Measurements from ENCODE around the gene METRN.
A peak's percentile ranks its signal among the peaks of the same experiment; 100 is the strongest.

METRN gene

DNA sequence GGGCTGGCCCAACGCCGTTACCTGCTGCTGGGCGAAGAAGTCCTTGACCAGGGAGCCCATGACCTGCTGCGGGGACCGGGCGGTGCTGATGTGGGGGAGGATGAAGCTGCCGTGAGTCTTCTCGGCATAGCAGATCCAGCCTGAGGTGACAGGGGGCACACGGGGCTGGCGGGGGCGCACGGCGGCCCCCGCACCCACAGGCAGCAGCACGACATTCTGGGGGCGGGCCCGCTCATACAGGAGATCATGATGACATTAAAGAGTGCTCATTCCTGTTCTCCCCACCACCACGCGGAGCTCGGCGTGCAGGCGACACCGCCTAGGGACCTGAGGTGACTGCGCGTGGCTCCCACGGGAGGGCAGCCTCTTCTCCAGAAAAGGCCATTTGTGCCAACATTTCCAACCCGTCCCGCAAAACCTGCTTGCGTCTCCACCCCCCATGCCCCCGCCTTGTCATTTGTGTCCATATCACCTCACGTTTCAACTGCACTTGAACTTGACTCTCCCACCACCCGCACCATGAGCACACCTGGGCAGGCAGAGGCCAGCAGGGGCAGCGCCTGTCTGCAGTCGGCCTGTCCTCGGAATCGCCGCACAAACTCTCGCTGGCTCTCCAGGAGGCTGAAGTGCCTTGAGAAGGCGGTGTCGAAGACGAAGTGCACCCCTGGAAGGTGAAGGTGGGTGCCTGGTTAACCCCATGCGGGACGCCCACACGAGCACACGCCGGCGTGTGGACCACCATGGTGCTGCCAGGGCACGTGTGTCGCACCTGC lies 19.5 kb downstream of the METRN start:
- CTCF ChIA-PET, result interaction anchor here (0.6 to 2.9 kb wide), 3 partner anchors 22 to 343 kb away, joined by 3 to 10 read pairs (median 3); no protein-coding TSS in a partner anchor
- TF ChIP-seq EGR2 (tag by site-specific recombination; IDR thresholded peaks at IDR 0.05; ENCODE audit: low read depth) (peak; percentile 47; the same call in 1 of the 2 replicates), YY2 (tag by site-specific recombination; IDR thresholded peaks at IDR 0.05) (no peak)
- POLR2A ChIA-PET, result no interaction called here
- H3K27ac ChIP-seq (ENCODE audit: extremely low read depth, low read depth, low read length), result no peak overlapping the region
- no peaks in the 10 kb centered on the region for H3K9me3 ChIP-seq (ENCODE audit: control insufficient read depth, insufficient read depth, low read depth, low read length)
- H3K4me3 ChIP-seq (ENCODE audit: low read depth, low read length), result no peak overlapping the region
- peaks cover 6 to 73% of the 10 kb centered on the region in 2 experiments; a peak in 2 of 3 replicates for H3K36me3 ChIP-seq (ENCODE audit: control insufficient read depth in 2 of 2, insufficient read depth in 1 of 2, low read length in 2 of 2)
- H3K4me1 ChIP-seq (ENCODE audit: control insufficient read depth, insufficient read depth, low read length), result no peaks in the 10 kb centered on the region

DNA sequence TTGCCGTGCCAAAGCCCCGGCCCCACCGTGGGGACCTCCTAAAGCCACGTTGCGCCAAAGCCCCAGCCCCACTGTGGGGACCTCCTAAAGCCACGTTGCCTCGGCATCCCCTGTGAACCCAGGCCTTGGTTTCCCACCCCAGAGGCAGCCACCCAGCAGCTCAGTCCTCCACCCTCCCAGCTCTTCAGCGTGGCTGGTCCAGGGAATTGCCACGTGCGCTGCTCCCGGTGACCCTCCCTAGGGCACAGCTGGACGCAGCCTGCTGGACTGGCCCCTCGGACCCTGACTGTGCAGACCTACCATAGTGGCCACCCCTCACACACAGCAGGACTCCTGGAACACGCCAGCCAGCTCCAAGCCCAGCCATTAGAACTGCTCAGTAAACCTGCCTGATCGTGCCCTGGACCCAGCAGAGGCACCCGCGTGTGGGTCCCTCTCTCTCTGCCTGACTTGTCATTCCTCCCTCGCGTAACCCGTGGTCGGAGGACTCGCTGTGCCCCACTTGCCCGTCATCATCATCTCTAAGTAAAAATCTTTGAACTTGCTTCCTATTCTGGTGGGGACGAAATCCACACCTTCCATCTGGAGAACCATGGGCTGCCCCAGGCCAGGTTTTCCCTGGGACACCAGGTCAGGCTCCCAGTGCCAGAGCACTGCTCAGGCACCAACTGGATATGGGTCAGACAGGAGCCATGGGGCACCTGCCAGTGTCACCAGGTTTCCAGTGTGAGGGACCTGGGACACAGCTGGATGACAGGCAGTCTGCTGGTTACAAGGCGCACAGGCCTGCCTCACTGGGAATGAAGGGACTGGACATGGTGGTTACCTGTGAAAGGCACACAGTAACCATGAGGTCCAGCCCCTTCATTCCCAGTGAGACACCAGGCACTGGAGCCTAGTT lies 20.3 kb downstream of the METRN start:
- ChIA-PET CTCF (interaction anchor here (0.6 to 2.9 kb wide), 3 partner anchors 9 to 46 kb away, joined by 3 to 10 read pairs (median 3); partner anchors contain the start of gene CCDC78), POLR2A (interaction anchor here (1.9 kb wide), 1 partner anchor 7 kb away, joined by 4 read pairs; no protein-coding TSS in a partner anchor)
- H3K36me3 ChIP-seq (ENCODE audit: control insufficient read depth in 2 of 2, insufficient read depth in 1 of 2, low read length in 2 of 2), result peaks cover 6 to 74% of the 10 kb centered on the region in 2 experiments; a peak in 2 of 3 replicates

DNA sequence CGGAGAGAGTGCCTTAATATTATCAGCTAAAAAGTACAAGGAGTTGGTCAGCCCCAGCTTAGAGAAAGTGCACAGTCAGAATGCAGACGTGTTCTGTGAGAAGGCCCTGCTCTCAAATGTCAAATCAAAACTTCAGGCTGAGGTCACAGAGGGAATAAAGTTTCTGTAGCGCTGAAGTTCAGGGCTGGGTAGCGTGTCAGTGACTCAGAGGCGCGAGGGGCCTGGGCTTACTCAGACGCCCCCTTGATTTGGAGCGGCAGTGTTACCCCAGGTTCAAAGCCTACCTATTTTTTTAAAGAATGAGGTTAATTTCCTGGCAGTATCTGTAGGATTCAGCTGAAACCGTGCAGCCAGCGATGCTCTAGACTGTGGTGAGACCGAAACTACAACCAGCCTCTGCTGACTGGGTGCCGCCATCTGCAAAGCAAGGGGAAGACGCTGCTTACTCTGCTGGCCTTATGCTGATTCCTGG lies 21.1 kb downstream of the METRN start:
- Histone ChIP-seq H3K9me3 (ENCODE audit: control insufficient read depth, insufficient read depth, low read depth, low read length) (no peaks in the 10 kb centered on the region), H3K4me3 (ENCODE audit: low read depth, low read length) (no peak overlapping the region), H3K4me1 (ENCODE audit: control insufficient read depth, insufficient read depth, low read length) (0 out of 2 replicates have a peak, but pooled peaks cover 2% of the 10 kb centered on the region), H3K36me3 (ENCODE audit: control insufficient read depth in 2 of 2, insufficient read depth in 1 of 2, low read length in 2 of 2) (peaks cover 6 to 66% of the 10 kb centered on the region in 2 experiments; a peak in 2 of 3 replicates), H3K27ac (ENCODE audit: extremely low read depth, low read depth, low read length) (no peak overlapping the region)
- TF ChIP-seq ZNF768 (tag by site-specific recombination; IDR thresholded peaks at IDR 0.05), result no peak
- TF ChIP-seq ZBTB21 (tag by site-specific recombination; IDR thresholded peaks at IDR 0.05), result no peak
- POLR2A ChIA-PET, result interaction anchor here (0.6 to 1.9 kb wide), 2 partner anchors 8 to 573 kb away, joined by 3 to 4 read pairs; partner anchors contain the start of gene UBE2I
- CTCF ChIA-PET, result interaction anchor here (0.6 to 2.9 kb wide), 2 partner anchors 10 to 24 kb away, joined by 3 to 10 read pairs; partner anchors contain the start of gene CCDC78

More for the DNA sequence above, 20.3 kb downstream of the METRN start:
- H3K9me3 ChIP-seq (ENCODE audit: control insufficient read depth, insufficient read depth, low read depth, low read length), result no peaks in the 10 kb centered on the region
- TF ChIP-seq GLIS1 (tag by site-specific recombination; IDR thresholded peaks at IDR 0.05), result no peak
- 0 out of 2 replicates have a peak, but pooled peaks cover 2% of the 10 kb centered on the region for H3K4me1 ChIP-seq (ENCODE audit: control insufficient read depth, insufficient read depth, low read length)
- no peak overlapping the region for H3K4me3 ChIP-seq (ENCODE audit: low read depth, low read length)
- no peak overlapping the region for H3K27ac ChIP-seq (ENCODE audit: extremely low read depth, low read depth, low read length)

DNA sequence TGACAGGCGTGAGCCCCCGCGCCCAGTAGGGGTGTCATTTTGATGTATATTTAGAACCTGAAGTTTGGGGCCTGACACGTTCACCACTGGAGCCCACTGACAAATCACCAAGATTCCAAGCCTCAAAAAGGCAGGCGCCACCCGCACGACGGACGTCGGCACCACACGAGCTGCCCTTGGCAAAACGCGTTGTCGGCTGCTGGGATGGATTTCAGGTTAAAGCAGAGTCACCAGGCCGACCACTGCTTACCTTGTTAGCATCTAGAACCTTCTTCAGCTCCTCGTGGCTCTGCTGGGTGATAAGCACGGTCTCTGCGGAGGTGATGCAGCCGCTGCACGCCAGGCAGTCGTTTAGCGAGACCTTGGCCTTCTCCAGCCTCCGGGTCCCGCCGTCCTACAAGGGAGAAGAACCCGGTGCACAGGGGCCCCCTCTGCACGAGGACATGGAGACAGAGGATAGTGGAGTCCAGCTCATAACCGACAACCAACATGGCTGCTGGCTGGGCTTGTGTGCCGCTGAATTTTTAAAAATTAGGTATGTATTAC lies 22.1 kb downstream of the METRN start:
- Histone ChIP-seq H3K4me3 (ENCODE audit: low read depth, low read length) (no peak overlapping the region), H3K36me3 (ENCODE audit: control insufficient read depth in 2 of 2, insufficient read depth in 1 of 2, low read length in 2 of 2) (peaks cover 6 to 63% of the 10 kb centered on the region in 2 experiments; a peak in 2 of 3 replicates), H3K27ac (ENCODE audit: extremely low read depth, low read depth, low read length) (no peak overlapping the region), H3K9me3 (ENCODE audit: control insufficient read depth, insufficient read depth, low read depth, low read length) (no peaks in the 10 kb centered on the region), H3K4me1 (ENCODE audit: control insufficient read depth, insufficient read depth, low read length) (0 out of 2 replicates have a peak, but pooled peaks cover 2% of the 10 kb centered on the region)
- ChIA-PET CTCF (interaction anchor here (0.6 to 1.3 kb wide), 3 partner anchors 17 to 283 kb away, joined by 3 to 5 read pairs (median 4); no protein-coding TSS in a partner anchor), POLR2A (interaction anchor here (1.9 kb wide), 1 partner anchor 9 kb away, joined by 4 read pairs; no protein-coding TSS in a partner anchor)
- TF ChIP-seq ZNF416 (tag by site-specific recombination; IDR thresholded peaks at IDR 0.05) (no peak), ZBTB48 (tag by site-specific recombination; IDR thresholded peaks at IDR 0.05) (no peak), ZNF133 (tag by site-specific recombination; IDR thresholded peaks at IDR 0.05) (no peak), ZNF843 (tag by site-specific recombination; IDR thresholded peaks at IDR 0.05) (no peak)
- TF ChIP-seq, protein P1, sequence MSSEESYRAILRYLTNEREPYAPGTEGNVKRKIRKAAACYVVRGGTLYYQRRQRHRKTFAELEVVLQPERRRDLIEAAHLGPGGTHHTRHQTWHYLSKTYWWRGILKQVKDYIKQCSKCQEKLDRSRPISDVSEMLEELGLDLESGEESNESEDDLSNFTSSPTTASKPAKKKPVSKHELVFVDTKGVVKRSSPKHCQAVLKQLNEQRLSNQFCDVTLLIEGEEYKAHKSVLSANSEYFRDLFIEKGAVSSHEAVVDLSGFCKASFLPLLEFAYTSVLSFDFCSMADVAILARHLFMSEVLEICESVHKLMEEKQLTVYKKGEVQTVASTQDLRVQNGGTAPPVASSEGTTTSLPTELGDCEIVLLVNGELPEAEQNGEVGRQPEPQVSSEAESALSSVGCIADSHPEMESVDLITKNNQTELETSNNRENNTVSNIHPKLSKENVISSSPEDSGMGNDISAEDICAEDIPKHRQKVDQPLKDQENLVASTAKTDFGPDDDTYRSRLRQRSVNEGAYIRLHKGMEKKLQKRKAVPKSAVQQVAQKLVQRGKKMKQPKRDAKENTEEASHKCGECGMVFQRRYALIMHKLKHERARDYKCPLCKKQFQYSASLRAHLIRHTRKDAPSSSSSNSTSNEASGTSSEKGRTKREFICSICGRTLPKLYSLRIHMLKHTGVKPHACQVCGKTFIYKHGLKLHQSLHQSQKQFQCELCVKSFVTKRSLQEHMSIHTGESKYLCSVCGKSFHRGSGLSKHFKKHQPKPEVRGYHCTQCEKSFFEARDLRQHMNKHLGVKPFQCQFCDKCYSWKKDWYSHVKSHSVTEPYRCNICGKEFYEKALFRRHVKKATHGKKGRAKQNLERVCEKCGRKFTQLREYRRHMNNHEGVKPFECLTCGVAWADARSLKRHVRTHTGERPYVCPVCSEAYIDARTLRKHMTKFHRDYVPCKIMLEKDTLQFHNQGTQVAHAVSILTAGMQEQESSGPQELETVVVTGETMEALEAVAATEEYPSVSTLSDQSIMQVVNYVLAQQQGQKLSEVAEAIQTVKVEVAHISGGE (tag by site-specific recombination; conservative IDR thresholded peaks at IDR 0.05; ENCODE audit: low read depth), result no peak
- TF ChIP-seq, protein P2, sequence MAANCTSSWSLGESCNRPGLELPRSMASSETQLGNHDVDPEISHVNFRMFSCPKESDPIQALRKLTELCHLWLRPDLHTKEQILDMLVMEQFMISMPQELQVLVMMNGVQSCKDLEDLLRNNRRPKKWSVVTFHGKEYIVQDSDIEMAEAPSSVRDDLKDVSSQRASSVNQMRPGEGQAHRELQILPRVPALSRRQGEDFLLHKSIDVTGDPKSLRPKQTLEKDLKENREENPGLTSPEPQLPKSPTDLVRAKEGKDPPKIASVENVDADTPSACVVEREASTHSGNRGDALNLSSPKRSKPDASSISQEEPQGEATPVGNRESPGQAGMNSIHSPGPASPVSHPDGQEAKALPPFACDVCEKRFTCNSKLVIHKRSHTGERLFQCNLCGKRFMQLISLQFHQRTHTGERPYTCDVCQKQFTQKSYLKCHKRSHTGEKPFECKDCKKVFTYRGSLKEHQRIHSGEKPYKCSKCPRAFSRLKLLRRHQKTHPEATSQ (tag by site-specific recombination; IDR thresholded peaks at IDR 0.05), result no peak

Measured in HEK293 (cell line).